K562 (cell line): ENCODE results near the gene TMPRSS6. TPM values are rescaled to one million over a fixed set of nuclear protein-coding genes. Genes with fewer than 3 reads are reported as not detected.

Experiments used
- ATAC-seq: fragments of 200-7000 bp; cut with Tn5 transposase; 3 replicates; pipeline ENCODE4 v1.9.1; 2020; ENCODE audit warnings: moderate library complexity
- BruUV-seq: library from RNA; stranded (reverse); fragments of 400-500 nt; replicated peaks from 2 replicates; lab custom pipeline; 2021; lab: Mats Ljungman, UMichigan
- CTCF ChIA-PET: fragments of 300-600 bp; formaldehyde crosslinking; extraction: SDS; loops from one replicate; lab custom pipeline; 2021; ENCODE audit warnings: low intra/inter-chr PET ratio; lab: Yijun Ruan, JAX
- POLR2A ChIA-PET: fragments of 300-600, 350-650 bp; sonication (Branson Sonifier 250); formaldehyde crosslinking; extraction: SDS; loops from one replicate; lab custom pipeline; 2021; ENCODE audit warnings: antibody characterized with exemption, inconsistent platforms; lab: Yijun Ruan, JAX
- DNase-seq, 4 experiments: peaks; one replicate each; pipeline versions ENCODE4 v3.0.0 to v3.0.0-alpha.2; 2011 to 2018; ENCODE audit warnings: low spot score in 3 of 4, mixed read lengths in 3 of 4; ENCODE audit errors: extremely low read depth in 1 of 4
- FAIRE-seq: peaks from 2 replicates; lab custom pipeline; 2011; peaks lifted over from hg19 to GRCh38; lab: Jason Lieb, UNC
- H2AFZ ChIP-seq: 2 replicates; pipeline ENCODE4 v1.6.0; 2011; ENCODE audit warnings: low read depth, low read length, control low read depth, inconsistent platforms
- H3K27ac ChIP-seq: fragments of 200-600 bp; 3 replicates; pipeline ENCODE4 v1.8.0; 2011; ENCODE audit warnings: low read depth, mild to moderate bottlenecking, control low read depth, inconsistent platforms, low read length, moderate library complexity, mixed read lengths; ENCODE audit errors: extremely low read depth
- H3K27me3 ChIP-seq, 2 experiments: fragments of 300-600 bp in 1 of 2; 2 replicates in 1 of 2; 3 replicates in 1 of 2; pipeline versions ENCODE4 v1.6.0 to v1.8.0; 2011; ENCODE audit warnings: inconsistent platforms in 2 of 2, low read length in 2 of 2, mild to moderate bottlenecking in 1 of 2, mixed read lengths in 1 of 2, moderate library complexity in 1 of 2; ENCODE audit not compliant: control insufficient read depth in 2 of 2, insufficient read depth in 2 of 2
- H3K36me3 ChIP-seq: fragments of 300-600 bp; 3 replicates; pipeline ENCODE4 v1.8.0; 2011; ENCODE audit warnings: mild to moderate bottlenecking, low read length, inconsistent platforms; ENCODE audit not compliant: control insufficient read depth, insufficient read depth
- H3K4me1 ChIP-seq, 2 experiments: fragments of 200-600 bp in 1 of 2; replicated peaks in 1 of 2; 2 replicates in 1 of 2; 3 replicates in 1 of 2; pipeline versions ENCODE4 v1.5.1 to v1.8.0; 2011; ENCODE audit warnings: inconsistent platforms in 2 of 2, low read length in 2 of 2, mild to moderate bottlenecking in 1 of 2, mixed read lengths in 1 of 2, moderate library complexity in 1 of 2; ENCODE audit not compliant: control insufficient read depth in 2 of 2, insufficient read depth in 2 of 2
- H3K4me2 ChIP-seq: 2 replicates; pipeline ENCODE4 v1.6.1; 2011; ENCODE audit warnings: low read length, control low read depth, inconsistent platforms, mixed read lengths; ENCODE audit not compliant: insufficient read depth
- H3K4me3 ChIP-seq: fragments of 200-600 bp; sonication (generic), shearing (Covaris generic); 2 replicates; pipeline ENCODE4 v1.5.1; 2016; ENCODE audit warnings: control low read depth, inconsistent platforms
- H3K79me2 ChIP-seq: fragments of 200-600 bp; 3 replicates; pipeline ENCODE4 v1.8.0; 2011; ENCODE audit warnings: low read length, inconsistent platforms; ENCODE audit not compliant: control insufficient read depth, insufficient read depth
- H3K9ac ChIP-seq, 2 experiments: 2 replicates each; pipeline versions ENCODE4 v1.6.0 to v1.6.1; 2011; ENCODE audit warnings: low read depth in 2 of 2, low read length in 2 of 2, control low read depth in 1 of 2, inconsistent platforms in 1 of 2, mild to moderate bottlenecking in 1 of 2, mixed read lengths in 1 of 2; ENCODE audit not compliant: insufficient read depth in 1 of 2
- H3K9me1 ChIP-seq: one replicate; pipeline ENCODE4 v1.6.0; 2011; ENCODE audit warnings: inconsistent platforms, mild to moderate bottlenecking, low read length, moderate library complexity; ENCODE audit not compliant: control insufficient read depth, insufficient read depth
- H3K9me3 ChIP-seq: replicated peaks from 2 replicates; pipeline ENCODE4 v1.5.1; 2011; ENCODE audit warnings: low read depth, low read length, inconsistent platforms; ENCODE audit not compliant: control insufficient read depth, insufficient read depth
- H4K20me1 ChIP-seq: replicated peaks from 2 replicates; pipeline ENCODE4 v1.6.1; 2011; ENCODE audit warnings: low read length, inconsistent platforms, mixed read lengths; ENCODE audit not compliant: control insufficient read depth, insufficient read depth
- ARHGAP35 ChIP-seq: fragments of 450-650 bp; IDR thresholded peaks from 2 replicates; pipeline ENCODE4 v1.6.1; 2018; ENCODE audit not compliant: partially characterized antibody
- CTBP1 ChIP-seq: fragments of 450-650 bp; IDR thresholded peaks from 2 replicates; pipeline ENCODE4 v1.6.1; 2016; ENCODE audit warnings: borderline replicate concordance
- CTCF ChIP-seq, 3 experiments: IDR thresholded peaks in 2 of 3; conservative IDR thresholded peaks in 1 of 3; 2 replicates each; pipeline ENCODE4 v1.5.1; 2011 to 2012; ENCODE audit warnings: low read length in 3 of 3, mild to moderate bottlenecking in 3 of 3, control low read depth in 2 of 3, improper control_type of control experiment in 1 of 3, inconsistent platforms in 1 of 3, low read depth in 1 of 3, mixed read lengths in 1 of 3, moderate library complexity in 1 of 3; ENCODE audit not compliant: insufficient read depth in 2 of 3
- ETS1 ChIP-seq: conservative IDR thresholded peaks from 2 replicates; pipeline ENCODE4 v1.6.1; 2011; ENCODE audit warnings: low read depth, mild to moderate bottlenecking, low read length; ENCODE audit not compliant: control insufficient read depth
- HCFC1 ChIP-seq: IDR thresholded peaks from 2 replicates; pipeline ENCODE4 v1.6.1; 2012; ENCODE audit warnings: low read depth, low read length, improper control_type of control experiment
- NONO ChIP-seq, 2 experiments: fragments of 200-400 bp in 1 of 2; fragments of 450-650 bp in 1 of 2; formaldehyde crosslinking in 1 of 2; IDR thresholded peaks; 2 replicates each; pipeline ENCODE4 v1.6.1; 2017; ENCODE audit warnings: low read depth in 2 of 2, mild to moderate bottlenecking in 2 of 2, moderate library complexity in 2 of 2, low read length in 1 of 2
- PHF8 ChIP-seq: fragments of 200-600 bp; sonication (generic); IDR thresholded peaks from 2 replicates; pipeline ENCODE4 v1.6.1; 2012; ENCODE audit warnings: mixed run types, mild to moderate bottlenecking, inconsistent platforms, low read length, moderate library complexity, borderline replicate concordance
- RB1 ChIP-seq: fragments of 450-650 bp; IDR thresholded peaks from 2 replicates; pipeline ENCODE4 v1.6.1; 2017; ENCODE audit warnings: low read depth, mild to moderate bottlenecking
- RHOXF2B ChIP-seq: fragments of 250-450 bp; sonication (Bioruptor Pico); conservative IDR thresholded peaks from 2 replicates; pipeline ENCODE4 v1.5.1; 2021
- SIX5 ChIP-seq, 2 experiments: IDR thresholded peaks; 2 replicates each; pipeline ENCODE4 v1.6.1; 2011; ENCODE audit warnings: low read length in 2 of 2, borderline replicate concordance in 1 of 2, low read depth in 1 of 2, mild to moderate bottlenecking in 1 of 2, moderate library complexity in 1 of 2; ENCODE audit not compliant: insufficient read depth in 1 of 2
- U2AF2 ChIP-seq: fragments of 200-400 bp; formaldehyde crosslinking; optimal IDR thresholded peaks from 2 replicates; pipeline ENCODE3; 2017; ENCODE audit warnings: low read depth, mild to moderate bottlenecking, low read length
- VEZF1 ChIP-seq: fragments of 200-800 bp; sonication (Bioruptor generic); IDR thresholded peaks from 2 replicates; pipeline ENCODE4 v1.6.1; 2017; ENCODE audit warnings: missing genetic modification characterization, missing compliant biosample characterization
- ZBTB7A ChIP-seq: IDR thresholded peaks from 2 replicates; pipeline ENCODE4 v1.6.1; 2011; ENCODE audit warnings: low read depth, mild to moderate bottlenecking, low read length, moderate library complexity, borderline replicate concordance; ENCODE audit not compliant: control insufficient read depth
- ZNF143 ChIP-seq: sonication (generic); formaldehyde crosslinking; IDR thresholded peaks from 2 replicates; pipeline ENCODE4 v1.9.0; 2022; ENCODE audit warnings: mild to moderate bottlenecking, missing genetic modification reagents
- WGBS: fragments of 100-300 bp; shearing (Covaris generic); methylation state at CpG from one replicate; pipeline ENCODE4 v1.1.6; 2016; ENCODE audit warnings: low coverage, mixed read lengths; ENCODE audit not compliant: insufficient coverage; ENCODE audit errors: missing lambda C conversion rate; 5-methylcytosine and 5-hydroxymethylcytosine counted together
- in situ Hi-C: fragments of 300-500 bp; cut with MboI; formaldehyde crosslinking; loops from 4 replicates; pipeline ENCODE4 v1.15.0; 2018; ENCODE audit warnings: inconsistent platforms, mixed read lengths
- intact Hi-C: fragments of 100-400 bp; cut with micrococcal nuclease; formaldehyde crosslinking; loops from 2 replicates; pipeline ENCODE4 v1.14.2; 2022
- polyA plus RNA-seq, 8 experiments: library from polyadenylated mRNA; depleted of rRNA in 4 of 8; stranded (reverse) in 5 of 8; unstranded in 3 of 8; fragments of >200 nt; fragmentation: Nextera tagmentation in 2 of 8; fragmentation: Illumina TruSeq in 1 of 8; extraction: Ambion mirVana in 2 of 8; extraction: Trizol in 1 of 8; gene quantifications; 2 replicates each; pipeline versions ENCODE4 v1.2.1 to v1.2.3, GENCODE V29; 2011 to 2014; ENCODE audit warnings: inconsistent platforms in 1 of 8, missing spikeins in 1 of 8
- total RNA-seq, 7 experiments: library from RNA; depleted of rRNA in 6 of 7; stranded (reverse); fragments of >200 nt in 6 of 7; fragmentation: Illumina TruSeq in 2 of 7; extraction: Trizol in 2 of 7; gene quantifications; 2 replicates each; pipeline versions ENCODE4 v1.2.1 to v1.2.3, GENCODE V29; 2011 to 2021; ENCODE audit warnings: low replicate concordance in 1 of 7

TMPRSS6 gene
- total and polyA plus RNA-seq, 9 of the 15 experiments (the other 6 are each of a cell fraction or from before 2014, with no cell fraction given): 0.03 TPM; not detected in 8

- 0% methylated on average over 3 of the region's 89 CpGs for WGBS
- H3K27ac ChIP-seq: no peak within 1 kb of the TSS
- intact Hi-C loops: no loop called here
- TF ChIP-seq SIX5 (IDR thresholded peaks at IDR 0.05; ENCODE audit: borderline replicate concordance in 1 of 2, insufficient read depth in 1 of 2, low read depth in 1 of 2, low read length in 2 of 2): peak; percentile 8 to 45; a peak in 2 of 4 replicates
- no peak for TF ChIP-seq U2AF2
- peak; percentile 47; the same call in 1 of the 2 replicates for TF ChIP-seq ETS1
- TF ChIP-seq HCFC1: peak; percentile 81
- TF ChIP-seq RB1: no peak
- TF ChIP-seq VEZF1 (CRISPR knock-in tag): peak; percentile 54
- no peak for TF ChIP-seq RHOXF2B
- TF ChIP-seq ARHGAP35: no peak
- TF ChIP-seq CTCF (IDR thresholded peaks at IDR 0.05 in 2 of 3, conservative IDR thresholded peaks at IDR 0.05 in 1 of 3; ENCODE audit: insufficient read depth in 2 of 3, low read depth in 1 of 3, low read length in 3 of 3): 0 out of 6 replicates have a peak, but pooled peaks of 1 of the 3 experiments have one; percentile 6
- no peak for TF ChIP-seq NONO (IDR thresholded peaks at IDR 0.05; ENCODE audit: low read depth in 2 of 2, low read length in 1 of 2)
- peak; percentile 44; the same call in 1 of the 2 replicates for TF ChIP-seq CTBP1
- TF ChIP-seq PHF8: peak; percentile 14; the same call in 1 of the 2 replicates
- peak; percentile 68 for TF ChIP-seq ZNF143 (CRISPR knock-in tag)
- peak; percentile 37; the same call in 1 of the 2 replicates for TF ChIP-seq ZBTB7A
Observed at GRCh38 chr22:37051391-37052385, 57.8 kb downstream of the TMPRSS6 start, which contains the start of gene KCTD17. Gene KCTD17 (plus strand): TSS chr22:37051742. CDS start chr22:37051761, 19 bp downstream.

More at GRCh38 chr22:37051391-37052385, 57.8 kb downstream of the TMPRSS6 start, which contains the start of gene KCTD17:
- Histone ChIP-seq H2AFZ (peak within 1 kb of the TSS; percentile 63; the same call in 1 of the 2 replicates), H3K9me3 (no peaks in the 10 kb centered on the region), H3K36me3 (no peaks in the 10 kb centered on the region), H4K20me1 (no peaks in the 10 kb centered on the region), H3K9ac (no peak within 1 kb of the TSS; a peak in 1 of 4 replicates), H3K9me1 (no peaks in the 10 kb centered on the region), H3K4me3 (no peak within 1 kb of the TSS), H3K4me2 (peak within 1 kb of the TSS; percentile 49), H3K27me3 (peaks cover 10 to 40% of the 10 kb centered on the region in 2 experiments; a peak in 4 of 5 replicates), H3K79me2 (no peaks in the 10 kb centered on the region), H3K4me1 (peaks cover 0 to 25% of the 10 kb centered on the region in 2 experiments; a peak in 2 of 5 replicates)
- DNase-seq (peak; percentile 54 to 91 (median 86)), FAIRE-seq (no peak), ATAC-seq (peak; percentile 99)
- POLR2A ChIA-PET: no interaction called here
- in situ Hi-C loops: no loop called here
- CTCF ChIA-PET: no interaction called here
- BruUV-seq: no TSS peak
